ENCODE measurements around the gene IHH. TPM values are rescaled to one million over a fixed set of nuclear protein-coding genes. Genes with fewer than 3 reads are reported as not detected.

IHH gene
- total and polyA plus RNA-seq, 2 experiments from 2014 or later: 23.0 to 36.3 TPM

DNA sequence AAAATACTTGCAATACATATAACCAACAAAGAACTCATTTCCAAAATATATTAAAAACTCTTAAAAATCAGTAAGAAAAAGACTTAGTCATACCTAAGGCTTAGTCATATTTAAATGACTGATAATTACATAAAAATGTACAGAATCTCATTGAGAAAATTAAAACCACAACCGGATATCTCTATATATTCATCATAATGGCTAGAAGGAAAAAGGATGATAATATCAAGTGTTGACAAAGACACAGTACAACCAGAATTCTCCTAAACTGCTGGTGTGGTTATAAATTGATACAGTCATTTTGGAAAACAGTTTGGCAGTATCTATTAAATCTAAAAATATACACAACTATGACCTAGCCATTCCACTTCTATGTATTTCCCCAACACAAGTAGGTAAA is 27.1 kb upstream of the IHH start:
- H4K20me1 ChIP-seq (ENCODE audit: insufficient read depth, poor library complexity, severe bottlenecking): no peaks in the 10 kb centered on the region
- TF ChIP-seq CTCF (IDR thresholded peaks at IDR 0.05; ENCODE audit: poor library complexity) (no peak), EZH2 (IDR thresholded peaks at IDR 0.05; ENCODE audit: borderline replicate concordance) (no peak), EZH2phosphoT487 (IDR thresholded peaks at IDR 0.05; ENCODE audit: low read depth, severe bottlenecking, unreplicated experiment) (no peak)
- no peaks in the 10 kb centered on the region for H3K36me3 ChIP-seq (replicated peaks; ENCODE audit: insufficient read depth, low read depth)
- H3K9me2 ChIP-seq (replicated peaks; ENCODE audit: insufficient read depth): no peaks in the 10 kb centered on the region
- H3K27ac ChIP-seq: no peak overlapping the region
- H3K27me3 ChIP-seq: no peaks in the 10 kb centered on the region
- H3K9me3 ChIP-seq (ENCODE audit: low read depth): no peaks in the 10 kb centered on the region
- no peaks in the 10 kb centered on the region for H3K4me1 ChIP-seq (ENCODE audit: insufficient read depth)
- H3K79me2 ChIP-seq: peaks cover 7% of the 10 kb centered on the region
- no peak overlapping the region for H2AFZ ChIP-seq
- WGBS (ENCODE audit: low lambda C conversion rate, missing lambda C conversion rate): 94% methylated on average over 1 of the region's 1 CpG
- no peak overlapping the region for H3K4me2 ChIP-seq
- no peak for DNase-seq (ENCODE audit: low spot score)
- H3K4me3 ChIP-seq: no peak overlapping the region

- Histone ChIP-seq H3K79me2 (peaks cover 7% of the 10 kb centered on the region), H3K4me1 (ENCODE audit: insufficient read depth) (peaks cover 5% of the 10 kb centered on the region), H3K27ac (no peak overlapping the region), H3K36me3 (replicated peaks; ENCODE audit: insufficient read depth, low read depth) (no peaks in the 10 kb centered on the region), H2AFZ (no peak overlapping the region), H3K9me3 (ENCODE audit: low read depth) (no peaks in the 10 kb centered on the region), H3K9me2 (replicated peaks; ENCODE audit: insufficient read depth) (no peaks in the 10 kb centered on the region), H3K4me2 (no peak overlapping the region), H4K20me1 (ENCODE audit: insufficient read depth, poor library complexity, severe bottlenecking) (no peaks in the 10 kb centered on the region), H3K4me3 (no peak overlapping the region), H3K27me3 (no peaks in the 10 kb centered on the region)
- TF ChIP-seq CTCF (IDR thresholded peaks at IDR 0.05; ENCODE audit: poor library complexity) (no peak), EZH2 (IDR thresholded peaks at IDR 0.05; ENCODE audit: borderline replicate concordance) (no peak), EZH2phosphoT487 (IDR thresholded peaks at IDR 0.05; ENCODE audit: low read depth, severe bottlenecking, unreplicated experiment) (no peak)
- WGBS (ENCODE audit: low lambda C conversion rate, missing lambda C conversion rate): 84% methylated on average over 5 of the region's 5 CpGs
- no peak for DNase-seq (ENCODE audit: low spot score)
Observed at GRCh38 chr2:219087361-219087760, 26.6 kb upstream of the IHH start.

DNA sequence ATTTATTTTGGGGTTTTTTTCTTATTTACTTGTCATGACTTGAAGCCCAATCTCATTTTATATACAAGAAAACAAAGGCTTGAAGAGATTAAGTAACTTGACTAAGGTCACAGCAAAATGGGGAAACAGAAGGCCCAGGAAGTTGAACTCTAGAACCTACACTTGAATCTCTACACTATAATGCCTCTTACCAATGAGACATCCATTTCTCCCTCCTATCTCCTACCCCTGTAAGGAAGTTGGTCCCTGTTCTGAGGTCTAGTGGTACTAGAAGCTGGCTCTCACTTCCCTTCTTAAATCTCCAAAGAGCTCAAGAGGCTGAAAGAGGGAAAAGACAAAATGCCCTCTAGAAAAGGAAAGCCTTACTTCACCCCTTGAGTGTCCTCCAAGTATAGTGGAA is 25.5 kb upstream of the IHH start:
- no peaks in the 10 kb centered on the region for H3K9me3 ChIP-seq (ENCODE audit: low read depth)
- TF ChIP-seq EZH2phosphoT487 (IDR thresholded peaks at IDR 0.05; ENCODE audit: low read depth, severe bottlenecking, unreplicated experiment) (no peak), EZH2 (IDR thresholded peaks at IDR 0.05; ENCODE audit: borderline replicate concordance) (no peak), CTCF (IDR thresholded peaks at IDR 0.05; ENCODE audit: poor library complexity) (no peak)
- no peak overlapping the region for H2AFZ ChIP-seq
- H3K36me3 ChIP-seq (replicated peaks; ENCODE audit: insufficient read depth, low read depth): no peaks in the 10 kb centered on the region
- H3K9me2 ChIP-seq (replicated peaks; ENCODE audit: insufficient read depth): no peaks in the 10 kb centered on the region
- H3K4me1 ChIP-seq (ENCODE audit: insufficient read depth): peaks cover 13% of the 10 kb centered on the region
- peaks cover 7% of the 10 kb centered on the region for H3K79me2 ChIP-seq
- H4K20me1 ChIP-seq (ENCODE audit: insufficient read depth, poor library complexity, severe bottlenecking): no peaks in the 10 kb centered on the region
- H3K4me2 ChIP-seq: no peak overlapping the region
- no peak overlapping the region for H3K4me3 ChIP-seq
- no peaks in the 10 kb centered on the region for H3K27me3 ChIP-seq
- no peak for DNase-seq (ENCODE audit: low spot score)
- no peak overlapping the region for H3K27ac ChIP-seq

DNA sequence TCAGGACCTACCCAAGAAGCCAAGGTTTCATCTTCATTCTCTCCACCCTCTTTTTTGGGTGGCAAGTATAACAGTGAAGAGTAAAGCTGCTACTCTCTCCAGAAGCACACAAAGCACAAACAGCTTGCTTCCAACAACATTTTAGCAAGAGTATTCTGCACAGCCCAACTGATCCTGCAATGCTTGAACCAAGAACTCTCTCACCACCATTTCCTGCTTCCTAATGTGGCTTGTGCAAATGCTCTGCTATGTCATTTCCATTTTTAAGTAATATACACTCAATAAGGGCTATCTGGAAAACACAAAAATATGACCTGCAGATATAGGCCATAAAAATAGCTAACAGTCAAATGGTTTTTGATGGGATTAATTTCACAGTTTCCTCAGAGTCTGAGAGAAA is 24.1 kb upstream of the IHH start:
- TF ChIP-seq CTCF (IDR thresholded peaks at IDR 0.05; ENCODE audit: poor library complexity) (no peak), EZH2phosphoT487 (IDR thresholded peaks at IDR 0.05; ENCODE audit: low read depth, severe bottlenecking, unreplicated experiment) (no peak), EZH2 (IDR thresholded peaks at IDR 0.05; ENCODE audit: borderline replicate concordance) (no peak)
- Histone ChIP-seq H3K79me2 (peaks cover 7% of the 10 kb centered on the region), H3K27ac (no peak overlapping the region), H3K4me2 (no peak overlapping the region), H3K27me3 (no peaks in the 10 kb centered on the region), H3K9me3 (ENCODE audit: low read depth) (no peaks in the 10 kb centered on the region), H3K4me3 (no peak overlapping the region), H4K20me1 (ENCODE audit: insufficient read depth, poor library complexity, severe bottlenecking) (no peaks in the 10 kb centered on the region), H3K9me2 (replicated peaks; ENCODE audit: insufficient read depth) (no peaks in the 10 kb centered on the region), H3K4me1 (ENCODE audit: insufficient read depth) (peaks cover 19% of the 10 kb centered on the region), H3K36me3 (replicated peaks; ENCODE audit: insufficient read depth, low read depth) (no peaks in the 10 kb centered on the region), H2AFZ (no peak overlapping the region)
- DNase-seq (ENCODE audit: low spot score): no peak
